ENCODE results near the gene ATP12A. TPM values are rescaled to one million over a fixed set of nuclear protein-coding genes. Genes with fewer than 3 reads are reported as not detected.
A peak's percentile ranks its signal among the peaks of the same experiment; 100 is the strongest.

ATP12A gene
- total RNA-seq, 1 donor from 2014 or later = not detected

- TF ChIP-seq CTCF (IDR thresholded peaks at IDR 0.05) = no peak
- H3K4me3 Mint-ChIP-seq (ENCODE audit: unreplicated experiment) = no peak overlapping the region
- no peak for DNase-seq (ENCODE audit: extremely low spot score, unreplicated experiment)
- peaks cover 46% of the 10 kb centered on the region for H3K27me3 Mint-ChIP-seq (ENCODE audit: unreplicated experiment)
- H3K9me3 Mint-ChIP-seq (ENCODE audit: unreplicated experiment) = no peaks in the 10 kb centered on the region
- H3K4me1 Mint-ChIP-seq (ENCODE audit: unreplicated experiment) = peaks cover 9% of the 10 kb centered on the region
- H3K36me3 Mint-ChIP-seq (ENCODE audit: unreplicated experiment) = no peaks in the 10 kb centered on the region
- H3K27ac Mint-ChIP-seq (ENCODE audit: unreplicated experiment) = no peak overlapping the region
These were observed 2.1 kb downstream of the ATP12A start for GRCh38 chr13:24682353-24682752.

- no peak overlapping the region for H3K4me3 Mint-ChIP-seq (ENCODE audit: unreplicated experiment)
- no peak for DNase-seq (ENCODE audit: extremely low spot score, unreplicated experiment)
- no peaks in the 10 kb centered on the region for H3K9me3 Mint-ChIP-seq (ENCODE audit: unreplicated experiment)
- peaks cover 9% of the 10 kb centered on the region for H3K4me1 Mint-ChIP-seq (ENCODE audit: unreplicated experiment)
- no peaks in the 10 kb centered on the region for H3K36me3 Mint-ChIP-seq (ENCODE audit: unreplicated experiment)
- no peak for TF ChIP-seq CTCF (IDR thresholded peaks at IDR 0.05)
- peaks cover 41% of the 10 kb centered on the region for H3K27me3 Mint-ChIP-seq (ENCODE audit: unreplicated experiment)
- H3K27ac Mint-ChIP-seq (ENCODE audit: unreplicated experiment) = no peak overlapping the region
These were observed 3.1 kb downstream of the ATP12A start for GRCh38 chr13:24683351-24683750.

- DNase-seq (ENCODE audit: extremely low spot score, unreplicated experiment) = no peak
- Mint-ChIP-seq H3K4me1 (ENCODE audit: unreplicated experiment) (peaks cover 9% of the 10 kb centered on the region), H3K27me3 (ENCODE audit: unreplicated experiment) (peaks cover 38% of the 10 kb centered on the region), H3K9me3 (ENCODE audit: unreplicated experiment) (no peaks in the 10 kb centered on the region), H3K27ac (ENCODE audit: unreplicated experiment) (no peak overlapping the region), H3K4me3 (ENCODE audit: unreplicated experiment) (no peak overlapping the region), H3K36me3 (ENCODE audit: unreplicated experiment) (no peaks in the 10 kb centered on the region)
- peak; percentile 66 for TF ChIP-seq CTCF (IDR thresholded peaks at IDR 0.05)
These were observed 3.8 kb downstream of the ATP12A start for GRCh38 chr13:24683838-24684599.

- Mint-ChIP-seq H3K36me3 (ENCODE audit: unreplicated experiment) (no peaks in the 10 kb centered on the region), H3K4me1 (ENCODE audit: unreplicated experiment) (peaks cover 9% of the 10 kb centered on the region), H3K27ac (ENCODE audit: unreplicated experiment) (no peak overlapping the region), H3K27me3 (ENCODE audit: unreplicated experiment) (peaks cover 33% of the 10 kb centered on the region), H3K4me3 (ENCODE audit: unreplicated experiment) (no peak overlapping the region), H3K9me3 (ENCODE audit: unreplicated experiment) (no peaks in the 10 kb centered on the region)
- no peak for DNase-seq (ENCODE audit: extremely low spot score, unreplicated experiment)
- TF ChIP-seq CTCF (IDR thresholded peaks at IDR 0.05) = no peak
These were observed 4.4 kb downstream of the ATP12A start for GRCh38 chr13:24684600-24684998.

GRCh38 chr13:24685314-24685713, 5.1 kb downstream of the ATP12A start:
- Mint-ChIP-seq H3K27me3 (ENCODE audit: unreplicated experiment) (peaks cover 28% of the 10 kb centered on the region), H3K4me1 (ENCODE audit: unreplicated experiment) (peaks cover 5% of the 10 kb centered on the region), H3K9me3 (ENCODE audit: unreplicated experiment) (no peaks in the 10 kb centered on the region), H3K36me3 (ENCODE audit: unreplicated experiment) (no peaks in the 10 kb centered on the region), H3K4me3 (ENCODE audit: unreplicated experiment) (no peak overlapping the region), H3K27ac (ENCODE audit: unreplicated experiment) (no peak overlapping the region)
- no peak for DNase-seq (ENCODE audit: extremely low spot score, unreplicated experiment)
- no peak for TF ChIP-seq CTCF (IDR thresholded peaks at IDR 0.05)
